SK-MEL-5 (cell line): ENCODE data around the gene EHD4. TPM values are rescaled to one million over a fixed set of nuclear protein-coding genes. Genes with fewer than 3 reads are reported as not detected.

Experiments used
- DNase-seq: peaks from one replicate; pipeline ENCODE4 v3.0.0-alpha.2; 2016; ENCODE audit warnings: low read depth, low spot score
- in situ Hi-C: cut with HindIII; loops from 2 replicates; pipeline ENCODE4 v1.10.0; 2016; ENCODE audit warnings: low sequenced_read_pairs, high pct_unique_total_duplicates, low pct_unique_long_range_greater_than_20kb
- total RNA-seq: library from RNA; depleted of rRNA; stranded (reverse); fragments of >200 nt; shearing (Covaris generic); gene quantifications from 2 replicates; pipeline ENCODE4 v1.2.3, GENCODE V29; 2014

Gene EHD4
- total RNA-seq, 1 experiment from 2014 or later, result 4.9 TPM

GRCh38 chr15:41870689-41871081 is 101.7 kb downstream of the EHD4 start:
- no peak for DNase-seq
- in situ Hi-C loops, result no loop called here

DNA sequence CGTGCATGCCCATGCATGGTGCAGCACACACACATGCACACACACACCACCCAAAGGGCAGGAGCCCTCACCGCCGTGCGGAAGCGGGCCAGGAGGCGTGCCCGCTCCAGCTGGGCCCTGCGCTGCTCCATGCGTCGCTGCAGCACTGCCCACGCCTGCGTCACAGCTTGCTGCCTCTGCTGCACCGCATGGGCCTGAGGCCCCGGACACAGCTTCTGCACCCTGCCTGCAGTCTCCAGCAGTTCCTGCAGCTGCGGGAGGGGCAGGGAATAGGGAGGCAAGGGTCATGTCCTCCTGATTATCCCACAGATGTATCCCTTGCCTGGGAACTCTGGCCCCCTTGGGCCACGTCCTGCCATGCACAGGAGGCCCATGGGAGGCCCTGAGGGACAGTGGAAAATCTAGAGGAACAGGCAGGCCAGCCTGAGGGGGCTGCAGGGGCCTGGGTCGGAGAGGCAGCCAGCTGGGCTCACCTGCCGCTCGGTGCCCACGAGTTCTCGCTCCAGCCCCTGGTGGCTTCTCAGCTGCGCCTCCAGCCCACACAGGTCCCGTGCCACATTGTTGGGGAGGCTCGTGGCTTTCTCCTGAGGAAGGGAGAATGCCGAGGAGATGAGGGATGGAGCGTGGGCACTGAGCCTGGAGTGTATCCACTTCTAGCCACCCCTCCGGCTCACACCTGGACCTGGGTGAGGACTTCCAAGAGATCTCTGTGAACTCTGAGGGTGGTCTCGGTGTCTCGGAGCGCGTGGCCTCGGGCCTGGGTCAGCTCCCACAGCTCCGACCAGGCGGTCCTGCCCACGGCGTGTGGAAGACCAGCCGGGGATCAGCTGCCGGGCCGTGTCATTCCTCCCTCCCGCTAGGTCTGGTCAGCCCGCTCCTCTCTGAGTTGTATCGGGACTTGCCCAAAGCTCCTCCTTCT is 102.3 kb downstream of the EHD4 start:
- no peak for DNase-seq
- in situ Hi-C loops, result no loop called here

GRCh38 chr15:41868321-41868720 is 104.0 kb downstream of the EHD4 start:
- in situ Hi-C loops, result no loop called here
- no peak for DNase-seq

DNA sequence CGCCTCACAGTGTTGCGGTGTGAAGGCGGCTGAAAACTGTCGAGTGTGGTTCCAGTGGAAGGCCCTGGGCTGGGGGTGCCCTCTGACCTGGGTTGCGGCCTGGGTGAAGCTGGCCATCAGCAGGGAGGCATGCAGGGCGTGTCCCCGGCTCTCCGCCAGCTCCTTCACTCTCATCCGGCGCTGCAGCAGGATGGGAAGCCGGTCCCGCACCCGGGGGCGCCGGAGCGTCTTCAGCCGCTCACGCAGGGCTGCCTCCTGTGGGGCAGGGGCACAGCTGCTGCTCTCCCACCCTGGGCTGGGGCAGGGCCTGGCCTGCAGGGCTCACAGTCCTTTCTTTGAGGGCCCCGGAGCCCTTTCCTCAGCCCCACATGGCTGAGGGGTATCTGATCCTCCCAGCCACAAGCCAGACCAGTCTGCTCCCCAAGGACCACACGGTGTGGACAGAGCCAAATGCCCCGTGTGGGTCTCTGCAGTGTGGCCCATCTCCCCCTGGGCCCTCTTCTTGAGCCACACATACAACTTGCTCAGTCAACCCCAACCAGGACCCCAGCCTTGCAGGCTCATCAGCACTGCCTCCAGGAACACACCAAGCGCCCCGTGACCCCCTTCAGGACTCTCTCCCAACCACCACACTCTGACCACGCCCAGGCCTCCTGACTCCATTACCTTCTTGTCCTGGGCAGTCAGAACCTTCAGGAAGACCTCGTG is 105.3 kb downstream of the EHD4 start:
- no peak for DNase-seq
- in situ Hi-C loops, result no loop called here

DNA sequence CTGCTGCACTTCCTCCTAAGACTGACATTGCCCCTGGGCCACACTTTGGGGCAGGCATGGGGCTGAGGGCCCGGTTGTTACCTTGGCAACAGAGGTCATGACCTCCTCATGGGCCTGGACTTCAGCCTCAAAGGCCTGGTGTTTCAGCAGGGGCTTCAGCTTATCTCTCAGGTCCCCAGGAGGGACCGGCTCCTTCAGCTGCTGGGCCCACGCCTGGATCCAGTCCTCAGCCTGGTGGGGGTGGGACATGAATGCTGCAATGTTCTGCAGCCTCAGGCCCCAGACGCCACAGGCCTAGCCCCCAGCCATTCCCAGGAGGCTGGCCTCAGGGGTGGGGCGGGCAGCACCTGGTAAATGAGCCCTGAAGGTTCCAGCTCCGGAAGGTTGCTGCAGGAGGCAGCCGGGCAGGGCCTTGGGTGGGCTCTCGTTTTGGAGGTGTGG is 106.1 kb downstream of the EHD4 start:
- in situ Hi-C loops, result no loop called here
- DNase-seq, result no peak

DNA sequence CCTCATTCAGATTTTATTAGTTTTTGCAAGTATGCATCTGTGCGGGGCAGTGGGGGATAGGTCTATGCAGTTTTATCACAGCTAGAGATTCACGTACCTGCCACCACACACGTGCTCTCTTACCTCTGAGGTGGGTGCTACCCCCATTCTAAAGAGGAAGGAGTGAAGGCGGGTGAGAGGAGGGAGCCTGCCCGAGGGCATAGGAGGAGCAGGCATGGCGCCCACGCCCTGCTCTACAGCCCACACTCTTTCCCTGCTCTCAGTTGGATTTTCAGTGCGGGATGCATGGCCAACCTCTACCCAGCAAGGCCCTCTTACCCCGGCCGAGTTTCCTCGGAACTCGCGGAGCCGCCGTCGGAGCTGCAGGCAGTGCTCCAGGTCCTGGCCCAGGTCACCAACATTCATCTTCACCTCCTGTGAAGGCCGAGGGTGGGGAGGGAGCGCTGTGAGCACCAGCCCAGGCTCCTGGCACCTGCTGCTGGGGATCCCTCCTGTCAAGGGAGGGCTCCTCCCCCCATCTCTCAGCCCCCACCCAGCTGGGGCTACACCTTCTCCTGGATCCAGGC is 106.8 kb downstream of the EHD4 start:
- DNase-seq, result no peak
- in situ Hi-C loops, result no loop called here

DNA sequence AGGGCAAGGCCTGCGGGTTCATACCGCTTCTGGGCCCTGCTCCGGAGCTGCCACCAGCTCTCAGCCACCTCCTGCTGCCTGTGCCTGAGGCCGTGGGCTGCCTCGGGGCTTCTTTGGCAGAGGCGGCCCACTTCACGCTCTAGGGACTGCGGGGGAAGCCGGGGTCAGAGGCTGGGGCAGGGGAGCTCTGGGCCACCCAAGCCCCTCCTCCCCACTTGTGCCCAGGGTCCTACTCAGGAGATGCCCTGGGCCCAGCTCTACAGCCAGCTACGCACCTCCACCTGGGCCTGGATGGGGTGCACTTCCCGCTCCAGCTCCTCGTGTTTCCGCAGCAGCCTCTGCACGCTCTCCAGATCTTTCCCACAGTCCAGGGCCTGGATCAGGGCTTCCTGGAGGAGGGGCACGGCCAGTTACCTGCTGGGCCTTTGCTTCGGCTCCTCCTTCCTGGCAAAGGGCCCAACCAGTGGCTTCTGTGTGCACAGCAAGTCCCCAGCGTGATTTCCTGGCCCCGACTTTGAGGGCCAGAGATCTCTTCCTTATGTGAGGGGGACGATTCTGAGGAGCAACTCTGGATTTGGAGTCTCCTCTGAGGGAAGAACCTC is 109.7 kb downstream of the EHD4 start:
- in situ Hi-C loops, result no loop called here
- no peak for DNase-seq

DNA sequence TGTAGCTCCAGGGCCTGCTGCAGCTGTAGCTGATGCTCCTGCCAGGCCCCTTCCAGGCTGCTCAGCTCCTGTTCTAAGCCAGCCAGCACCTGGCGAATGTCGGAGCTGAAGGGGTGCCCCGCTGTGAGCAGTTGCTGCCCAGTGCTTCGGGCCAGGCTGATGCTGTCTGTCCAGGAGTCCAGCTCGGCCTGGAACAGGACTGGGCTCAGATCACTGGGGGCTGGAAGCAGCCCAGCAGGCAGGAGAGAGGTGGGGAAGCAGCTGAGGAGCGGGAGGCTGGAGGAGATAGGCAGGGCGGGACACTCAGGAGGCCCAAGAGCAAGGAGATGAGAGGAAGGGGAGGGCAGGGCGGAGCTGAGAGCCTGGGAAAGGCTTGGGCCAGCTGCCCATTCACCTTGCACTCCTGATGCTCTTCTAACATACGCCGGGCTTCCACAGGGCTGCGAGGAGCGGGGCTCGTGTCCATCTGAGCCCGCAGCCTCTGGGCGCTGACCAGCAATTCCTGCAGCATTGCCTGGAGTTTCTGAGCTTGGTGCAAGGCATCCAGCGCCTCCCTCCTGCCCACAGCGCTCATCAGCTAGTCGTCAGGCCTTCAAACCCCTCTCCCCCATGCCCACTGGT is 110.5 kb downstream of the EHD4 start:
- in situ Hi-C loops, result no loop called here

GRCh38 chr15:41860049-41860828 is 112.1 kb downstream of the EHD4 start:
- no peak for DNase-seq
- in situ Hi-C loops, result no loop called here

More for the DNA sequence above, 110.5 kb downstream of the EHD4 start:
- DNase-seq, result no peak

GRCh38 chr15:41858756-41859155 is 113.6 kb downstream of the EHD4 start:
- no peak for DNase-seq
- in situ Hi-C loops, result no loop called here

GRCh38 chr15:41857316-41857715 is 115.0 kb downstream of the EHD4 start:
- DNase-seq, result no peak

GRCh38 chr15:41856716-41857115 is 115.6 kb downstream of the EHD4 start:
- in situ Hi-C loops, result no loop called here
- DNase-seq, result no peak

More at GRCh38 chr15:41857316-41857715, 115.0 kb downstream of the EHD4 start:
- in situ Hi-C loops, result no loop called here

DNA sequence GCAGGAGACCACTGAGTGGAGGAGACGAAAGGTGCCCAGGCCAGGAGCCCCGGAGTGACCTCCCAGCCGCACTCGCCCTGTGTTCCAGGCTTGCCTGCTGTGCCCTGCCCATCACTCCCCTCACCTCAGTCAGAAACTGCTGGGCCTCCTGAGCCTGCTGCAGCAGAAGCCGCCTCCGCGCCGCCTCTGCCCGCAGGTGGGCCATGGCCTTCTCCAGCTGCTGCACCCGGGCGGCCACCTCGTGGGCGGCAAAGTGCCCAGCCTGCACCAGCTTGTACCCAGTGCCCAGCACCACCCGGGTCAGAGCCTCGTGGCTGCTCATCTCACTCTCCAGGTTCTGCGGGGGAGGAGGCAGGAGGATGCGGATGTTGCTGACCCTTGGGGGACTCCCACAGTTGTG is 116.1 kb downstream of the EHD4 start:
- no peak for DNase-seq
- in situ Hi-C loops, result no loop called here

GRCh38 chr15:41855261-41855961 is 116.9 kb downstream of the EHD4 start:
- in situ Hi-C loops, result no loop called here
- no peak for DNase-seq

GRCh38 chr15:41854443-41854842 is 117.9 kb downstream of the EHD4 start:
- DNase-seq, result no peak
- in situ Hi-C loops, result no loop called here

DNA sequence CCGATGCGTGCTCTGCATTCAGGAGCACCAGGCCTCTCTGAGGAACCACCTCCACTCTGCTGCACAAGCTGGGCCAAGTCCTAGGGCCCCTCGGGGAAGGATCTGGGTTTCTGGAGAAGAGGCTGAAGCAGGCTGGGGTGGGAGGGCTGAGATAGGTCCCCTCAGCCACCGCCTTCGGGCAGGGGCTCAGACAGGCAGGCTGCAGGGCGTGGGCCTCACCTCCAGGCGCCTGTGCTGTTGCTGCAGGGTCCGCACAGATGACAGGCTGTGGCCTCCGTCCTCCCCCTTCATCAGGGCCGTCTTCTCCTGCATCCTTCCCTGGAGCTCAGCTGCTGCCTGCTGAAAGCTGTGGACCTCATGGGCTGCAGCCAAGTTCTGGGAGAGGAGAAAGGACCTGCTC is 118.5 kb downstream of the EHD4 start:
- no peak for DNase-seq
- in situ Hi-C loops, result no loop called here
